NCI-H1092 (cell line): ENCODE data around the gene BICRAL.
"Not testable (repeated sequence)": the region's sequence is repeated elsewhere in the genome, so short reads cannot be mapped to it uniquely, and the experiment has no call there.

ENCODE experiments used
- DNase-seq: peaks from one replicate; lab custom pipeline; 2025; lab: John Stamatoyannopoulos, UW

Gene BICRAL

DNA sequence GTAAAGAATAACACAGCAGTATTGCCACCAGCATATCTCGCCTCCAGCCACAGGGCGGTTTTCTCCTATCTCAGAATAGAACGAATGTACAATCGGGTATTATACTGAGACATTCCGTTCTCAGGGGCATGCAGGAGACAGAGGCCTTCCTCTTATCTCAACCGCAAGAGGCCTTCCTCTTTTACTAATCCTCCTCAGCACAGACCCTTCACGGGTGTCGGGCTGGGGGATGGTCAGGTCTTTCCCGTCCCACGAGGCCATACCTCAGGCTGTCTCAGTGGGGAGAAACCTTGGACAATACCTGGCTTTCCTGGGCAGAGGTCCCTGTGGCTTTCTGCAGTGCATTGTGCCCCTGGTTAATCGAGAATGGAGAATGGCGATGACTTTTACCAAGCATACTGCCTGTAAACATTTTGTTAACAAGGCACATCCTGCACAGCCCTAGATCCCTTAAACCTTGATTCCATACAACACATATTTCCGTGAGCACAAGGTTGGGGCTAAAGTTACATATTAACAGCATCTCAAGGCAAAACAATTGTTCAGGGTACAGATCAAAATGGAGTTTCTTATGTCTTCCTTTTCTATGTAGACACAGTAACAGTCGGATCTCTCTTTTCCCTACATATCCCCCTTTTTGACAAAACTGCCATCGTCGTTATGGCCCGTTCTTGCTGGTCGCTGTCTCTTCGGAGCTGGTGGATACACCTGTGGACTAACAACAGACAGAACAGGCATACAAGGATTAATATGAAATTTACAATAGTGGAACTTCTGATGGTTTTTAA lies 112.4 kb downstream of the BICRAL start:
- DNase-seq: not testable (repeated sequence)

GRCh38 chr6:42896178-42896719 lies 114.4 kb downstream of the BICRAL start:
- no peak for DNase-seq

DNA sequence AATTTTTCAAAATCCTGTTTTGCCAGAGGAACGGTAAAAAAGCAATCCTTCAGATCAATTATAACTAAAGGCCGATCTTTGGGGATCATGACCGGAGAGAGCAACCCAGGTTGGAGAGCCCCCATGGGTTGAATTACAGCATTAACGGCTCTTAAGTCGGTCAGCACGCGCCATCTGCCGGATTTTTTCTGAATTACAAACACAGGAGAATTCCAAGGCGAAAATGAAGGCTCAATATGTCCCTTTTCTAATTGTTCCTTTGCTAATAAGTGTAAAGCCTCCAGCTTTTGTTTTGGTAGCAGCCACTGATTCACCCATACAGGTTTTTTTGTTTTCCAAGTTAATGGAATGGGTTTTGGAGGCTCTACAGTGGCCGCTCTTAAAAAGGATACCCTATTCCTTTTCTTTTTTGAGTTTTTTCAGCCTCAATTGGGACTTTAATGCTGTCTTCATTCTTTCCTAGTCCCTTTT lies 117.1 kb downstream of the BICRAL start:
- DNase-seq: peak; percentile 52

- DNase-seq: no peak
These were observed 118.0 kb downstream of the BICRAL start for GRCh38 chr6:42899871-42900270.

GRCh38 chr6:42901538-42901957 lies 119.7 kb downstream of the BICRAL start:
- DNase-seq: peak; percentile 84

- DNase-seq: not testable (repeated sequence)
These were observed 120.8 kb downstream of the BICRAL start for GRCh38 chr6:42902429-42903263.

DNA sequence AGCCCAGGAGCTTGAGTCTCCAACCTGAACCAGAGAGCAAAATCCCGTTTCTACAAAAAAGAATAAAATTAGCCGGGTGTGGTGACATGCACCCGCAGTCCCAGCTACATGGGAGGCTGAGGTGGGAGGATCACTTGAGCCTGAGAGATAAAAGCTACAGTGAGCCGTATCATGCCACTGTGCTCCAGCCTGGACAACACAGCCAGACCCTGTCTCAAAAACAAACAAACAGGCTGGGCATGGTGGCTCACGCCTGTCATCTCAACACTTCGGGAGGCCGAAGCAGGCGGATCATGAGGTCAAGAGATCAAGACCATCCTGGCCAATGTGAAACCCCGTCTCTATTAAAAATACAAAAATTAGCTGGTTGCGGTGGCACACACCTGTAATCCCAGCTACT lies 122.6 kb downstream of the BICRAL start:
- no peak for DNase-seq

- no peak for DNase-seq
These were observed 125.5 kb downstream of the BICRAL start for GRCh38 chr6:42907336-42907735.

GRCh38 chr6:42909835-42910234 lies 128.0 kb downstream of the BICRAL start:
- DNase-seq: no peak

GRCh38 chr6:42911171-42912021 lies 129.5 kb downstream of the BICRAL start:
- no peak for DNase-seq

DNA sequence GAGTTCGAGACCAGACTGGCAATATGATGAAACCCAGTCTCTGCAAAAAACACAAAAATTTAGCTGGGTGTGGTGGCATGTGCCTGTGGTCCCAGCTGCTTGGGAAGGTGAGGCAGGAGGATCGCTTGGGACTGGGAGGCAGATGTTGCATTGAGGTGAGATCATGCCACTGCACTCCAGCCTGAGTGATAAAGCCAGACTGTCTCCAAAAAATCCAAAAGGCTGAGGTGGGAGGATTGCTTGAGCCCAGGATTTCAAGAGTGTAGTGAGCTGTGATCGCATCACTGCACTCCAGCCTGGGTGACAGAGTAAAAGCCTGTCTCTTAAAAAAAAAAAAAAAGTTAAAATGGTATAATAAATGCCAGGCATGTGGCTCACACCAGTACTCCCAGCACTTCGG lies 132.7 kb downstream of the BICRAL start:
- no peak for DNase-seq

GRCh38 chr6:42915732-42916131 lies 133.9 kb downstream of the BICRAL start, which contains the start of gene PTCRA:
TSS of gene PTCRA (plus strand) at chr6:42916053. CDS start at chr6:42916070, 17 bp downstream.
- no peak for DNase-seq

DNA sequence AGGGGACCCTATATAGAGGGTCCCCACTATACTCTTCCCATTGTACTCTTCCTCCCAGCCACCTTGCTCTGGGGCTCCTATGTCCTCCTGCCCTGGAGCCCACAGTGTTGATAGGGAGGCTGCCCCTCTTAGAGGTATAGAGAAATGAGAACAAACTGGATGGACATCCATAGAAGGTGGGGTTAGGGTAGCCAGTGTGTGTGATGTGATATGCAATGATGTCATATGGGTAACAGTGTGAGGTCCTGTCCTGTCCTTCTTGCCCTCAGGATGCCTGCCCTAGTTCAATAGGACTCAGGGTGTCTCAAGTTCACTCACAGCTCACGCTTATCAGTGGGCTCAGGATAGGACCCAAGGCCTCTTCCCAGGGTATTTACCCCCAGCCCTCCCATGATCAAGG lies 134.4 kb downstream of the BICRAL start:
- no peak for DNase-seq
